CD4-positive, alpha-beta T cell treated with Interleukin-17A for 1 hour (primary cell): ENCODE data around the gene FAM83D.

Source experiments
- DNase-seq: peaks from one replicate; pipeline ENCODE4 v3.0.0-alpha.2; 2020

Gene FAM83D

DNA sequence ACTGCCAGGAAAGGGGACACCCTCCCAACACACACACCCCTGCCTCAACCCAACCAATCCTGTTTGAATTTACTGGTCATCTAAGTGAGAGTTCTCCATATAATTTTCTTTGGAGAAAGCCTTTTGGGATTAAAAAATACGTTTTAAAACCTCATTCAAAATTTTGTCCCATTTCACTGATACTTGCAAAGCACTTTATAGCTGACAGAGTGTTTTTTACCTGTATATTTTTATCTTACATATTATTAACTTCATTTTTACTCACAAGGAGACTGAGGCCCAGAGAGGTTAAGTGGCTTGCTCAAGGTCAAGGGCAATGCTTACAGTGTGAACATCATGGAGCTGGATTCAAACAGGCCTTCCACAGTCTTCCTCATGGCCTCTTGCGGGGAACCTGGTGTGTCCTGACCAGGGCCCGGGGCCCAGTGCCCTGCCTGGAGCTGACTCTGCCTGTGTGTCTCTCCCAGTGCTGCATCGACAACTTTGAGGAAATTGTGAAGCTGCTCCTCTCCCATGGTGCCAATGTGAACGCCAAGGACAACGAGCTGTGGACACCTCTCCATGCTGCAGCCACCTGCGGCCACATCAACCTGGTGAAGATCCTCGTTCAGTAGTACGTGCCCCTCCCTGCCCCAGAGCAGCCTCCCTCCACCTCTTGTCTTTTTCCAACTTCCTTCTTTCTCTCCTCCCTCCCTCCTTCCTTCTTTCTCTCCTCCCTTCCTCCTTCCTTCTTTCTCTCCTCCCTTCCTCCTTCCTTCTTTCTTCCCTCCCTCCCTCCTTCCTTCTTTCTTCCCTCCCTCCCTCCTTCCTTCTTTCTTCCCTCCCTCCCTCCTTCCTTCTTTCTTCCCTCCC, 30.9 kb upstream of the FAM83D start:
- no peak for DNase-seq

DNA sequence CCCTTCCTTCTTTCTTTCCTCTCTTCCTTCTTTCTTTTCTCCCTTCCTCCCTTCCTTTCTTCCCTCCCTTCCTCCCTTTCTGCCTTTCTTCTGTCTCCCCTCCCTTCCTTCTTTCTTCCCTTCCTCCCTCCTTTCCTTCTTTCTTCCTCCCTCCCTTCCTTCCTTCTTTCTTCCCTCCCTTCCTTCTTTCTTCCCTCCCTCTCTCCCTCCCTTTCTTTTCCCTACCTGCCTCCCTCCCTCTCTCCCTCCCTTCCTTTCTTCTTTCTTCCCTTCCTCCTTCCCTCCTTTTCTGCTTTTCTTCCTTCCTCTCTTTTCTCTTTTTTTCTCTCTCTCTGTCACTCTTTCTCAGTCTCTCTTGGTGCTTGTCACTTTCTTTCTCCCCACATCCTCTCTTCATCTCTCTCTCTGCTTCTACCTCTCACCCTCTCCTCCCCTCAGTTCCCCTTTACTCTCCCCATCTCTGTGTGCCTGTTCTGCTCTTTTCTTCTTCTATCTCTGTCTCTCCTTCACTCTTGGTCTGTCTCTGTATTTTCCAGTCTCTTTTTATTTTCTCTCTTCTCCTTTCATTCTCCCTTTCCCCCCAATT, 30.1 kb upstream of the FAM83D start:
- DNase-seq: no peak

DNA sequence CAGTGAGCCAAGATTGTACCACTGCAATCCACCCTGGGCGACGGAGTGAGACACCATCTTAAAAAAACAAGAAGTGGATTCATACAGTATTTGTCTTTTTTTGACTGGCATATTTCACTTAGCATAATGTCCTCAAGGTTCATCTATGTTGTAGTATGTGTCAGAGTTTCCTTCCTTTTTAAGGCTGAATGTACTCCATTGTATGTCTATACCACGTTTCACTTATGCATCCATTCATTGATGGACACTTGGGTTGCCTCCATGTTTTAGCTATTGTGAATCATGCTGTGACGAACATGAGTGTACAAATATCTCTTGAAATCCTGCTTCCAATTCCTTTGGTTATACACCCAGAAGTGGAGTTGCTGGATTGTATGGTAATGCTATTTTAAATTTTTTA, 28.9 kb upstream of the FAM83D start:
- DNase-seq: no peak

- no peak for DNase-seq
Measured at GRCh38 chr20:38900606-38901005, 25.6 kb upstream of the FAM83D start.

GRCh38 chr20:38902601-38903000, 23.6 kb upstream of the FAM83D start:
- DNase-seq: no peak

DNA sequence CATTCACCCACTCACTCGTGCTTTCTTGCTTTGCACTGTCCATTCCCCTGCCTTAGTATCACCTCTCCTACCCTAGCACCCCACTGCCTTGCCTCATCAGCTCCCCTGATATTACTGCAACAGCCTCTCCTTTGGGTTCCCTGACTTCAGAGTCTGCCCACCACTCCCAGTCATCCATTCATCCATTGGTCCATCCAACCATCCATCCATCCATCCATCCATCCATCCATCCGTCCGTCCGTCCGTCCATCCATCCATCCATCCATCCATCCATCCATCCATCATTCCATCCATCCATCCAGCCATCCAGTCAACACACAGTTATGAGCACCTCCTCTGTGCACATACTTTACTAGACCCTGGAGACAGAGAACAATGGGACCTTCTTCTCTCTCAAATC, 22.9 kb upstream of the FAM83D start:
- no peak for DNase-seq

GRCh38 chr20:38905375-38905774, 20.8 kb upstream of the FAM83D start:
- no peak for DNase-seq

GRCh38 chr20:38907918-38908677, 18.1 kb upstream of the FAM83D start:
- no peak for DNase-seq

DNA sequence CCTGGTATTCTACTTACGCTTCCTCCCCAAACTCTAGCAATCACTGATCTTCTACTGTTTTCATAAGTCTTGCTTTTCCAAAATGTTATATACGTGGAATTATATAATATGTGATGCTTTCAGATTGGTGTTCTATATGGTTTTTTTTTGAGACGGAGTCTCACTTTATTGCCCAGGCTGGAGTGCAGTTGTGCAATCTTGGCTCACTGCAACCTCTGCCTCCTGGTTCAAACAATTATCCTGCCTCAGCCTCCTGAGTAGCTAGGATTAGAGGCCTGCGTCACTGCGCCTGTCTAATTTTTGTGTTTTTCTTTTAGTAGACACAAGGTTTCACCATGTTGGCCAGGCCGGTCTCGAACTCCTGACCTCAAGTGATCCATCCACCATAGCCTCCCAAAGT, 10.9 kb upstream of the FAM83D start:
- DNase-seq: no peak

DNA sequence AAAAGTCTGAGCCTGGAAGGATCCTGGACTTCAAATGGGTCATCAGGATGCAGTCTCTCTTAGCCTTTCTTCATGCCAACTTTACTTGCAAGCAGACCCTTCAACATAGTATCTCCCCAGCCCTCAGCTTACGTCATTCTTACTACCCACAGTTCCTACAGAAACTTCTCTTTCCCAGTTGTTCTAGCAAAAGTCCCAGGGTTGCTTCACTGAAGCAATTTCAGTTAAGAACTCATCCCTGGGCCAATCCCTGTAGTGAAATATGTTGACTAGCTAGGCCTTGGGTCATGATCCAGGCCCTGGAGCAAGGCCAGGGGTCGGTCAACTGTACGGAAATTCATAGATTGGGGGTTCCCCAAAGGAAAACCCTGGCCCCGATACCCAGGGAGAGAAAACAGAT, 8.6 kb upstream of the FAM83D start:
- DNase-seq: no peak

DNA sequence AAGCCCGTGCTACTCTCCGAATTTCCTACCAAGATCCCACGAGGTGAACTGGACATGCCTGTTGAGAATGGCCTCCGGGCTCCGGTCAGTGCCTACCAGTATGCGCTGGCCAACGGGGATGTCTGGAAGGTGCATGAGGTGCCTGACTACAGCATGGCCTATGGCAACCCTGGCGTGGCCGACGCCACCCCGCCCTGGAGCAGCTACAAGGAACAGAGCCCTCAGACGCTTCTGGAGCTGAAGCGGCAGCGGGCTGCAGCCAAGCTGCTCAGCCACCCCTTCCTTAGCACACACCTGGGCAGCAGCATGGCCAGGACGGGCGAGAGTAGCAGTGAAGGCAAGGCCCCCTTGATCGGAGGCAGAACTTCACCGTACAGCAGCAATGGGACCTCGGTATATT, 8.0 kb upstream of the FAM83D start:
- DNase-seq: no peak

DNA sequence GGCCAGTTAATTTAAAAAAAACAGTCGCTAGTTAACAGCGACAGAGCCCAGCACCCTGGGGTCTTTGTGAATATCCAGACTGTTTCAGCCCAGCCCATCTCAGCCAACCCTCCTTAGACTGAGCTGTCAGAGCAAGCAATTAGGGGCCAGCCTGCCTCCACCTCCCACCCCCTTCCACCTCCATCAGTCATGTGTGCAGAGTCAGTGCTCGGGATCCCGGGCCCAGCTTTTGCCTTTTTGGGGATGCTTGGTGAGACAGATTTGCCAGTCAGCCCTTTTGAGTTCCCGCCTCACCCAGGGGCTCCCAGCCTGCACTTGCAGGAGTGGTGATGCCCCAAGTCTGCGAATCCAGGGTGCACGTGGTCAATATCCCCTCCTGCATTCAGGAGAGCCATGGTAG, 6.5 kb upstream of the FAM83D start:
- DNase-seq: no peak

DNA sequence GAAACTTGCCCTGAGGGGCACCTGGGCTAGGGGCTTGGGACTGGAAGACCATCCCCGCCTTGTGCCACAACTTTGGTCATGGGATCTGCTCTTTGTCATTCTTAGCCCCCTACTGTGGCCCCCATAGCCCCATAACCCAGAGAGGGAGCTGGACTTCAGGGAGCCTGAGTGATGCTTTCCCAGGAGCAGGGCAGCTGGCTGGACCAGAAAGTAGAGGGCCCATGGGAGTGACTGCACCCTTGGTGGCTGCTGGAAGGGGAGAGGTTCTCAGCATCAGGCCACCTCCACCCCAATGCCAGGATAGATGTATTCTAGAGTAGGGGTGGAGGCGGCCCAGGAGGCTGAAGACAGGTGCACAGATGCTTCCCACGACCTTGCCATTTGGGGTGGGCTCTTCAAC, 5.8 kb upstream of the FAM83D start:
- DNase-seq: no peak

DNA sequence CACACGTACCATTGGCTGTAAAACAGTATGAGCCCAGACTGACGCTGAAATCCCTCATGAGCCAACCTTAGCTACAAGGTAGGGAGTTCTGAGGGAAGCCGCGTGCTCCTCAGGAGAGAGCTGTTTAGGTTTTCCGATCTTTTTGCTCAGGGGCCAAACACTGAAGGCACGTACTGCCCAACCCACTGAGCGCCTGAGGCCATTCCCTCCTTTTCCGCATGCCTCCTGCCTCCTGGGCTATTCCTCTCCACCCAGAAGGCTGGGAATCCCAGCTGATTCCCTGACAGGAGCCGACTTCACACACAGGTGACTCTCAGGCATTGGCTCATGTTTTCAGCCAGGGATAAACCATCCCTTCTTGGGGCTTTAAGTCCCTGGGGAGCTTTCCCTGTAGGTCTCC, 5.4 kb upstream of the FAM83D start:
- no peak for DNase-seq

- no peak for DNase-seq
Measured at GRCh38 chr20:38924718-38925117, 1.5 kb upstream of the FAM83D start.

- DNase-seq: no peak
Measured at GRCh38 chr20:38926934-38927616, 858 bp downstream of the FAM83D start.

GRCh38 chr20:38927902-38928578, 1.8 kb downstream of the FAM83D start:
- no peak for DNase-seq

- no peak for DNase-seq
Measured at GRCh38 chr20:38930242-38930569, 4.0 kb downstream of the FAM83D start.

DNA sequence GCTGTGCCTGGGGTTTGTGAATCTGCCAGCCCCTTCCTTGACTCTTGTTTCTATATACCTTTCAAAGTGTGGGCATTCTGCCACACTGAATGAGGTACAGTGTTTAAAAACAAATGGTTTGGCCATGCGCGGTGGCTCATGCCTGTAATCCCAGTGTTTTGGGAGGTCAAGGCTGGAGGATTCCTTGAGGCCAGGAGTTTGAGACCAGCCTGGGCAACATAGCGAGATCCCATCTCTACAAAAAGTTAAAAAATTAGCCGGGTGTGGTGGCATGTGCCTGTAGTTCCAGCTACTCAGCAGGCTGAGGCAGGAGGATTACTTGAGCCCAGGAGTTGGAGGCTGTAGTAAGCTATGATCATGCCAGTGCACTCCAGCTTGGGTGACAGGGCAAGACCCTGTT, 5.8 kb downstream of the FAM83D start:
- DNase-seq: no peak

DNA sequence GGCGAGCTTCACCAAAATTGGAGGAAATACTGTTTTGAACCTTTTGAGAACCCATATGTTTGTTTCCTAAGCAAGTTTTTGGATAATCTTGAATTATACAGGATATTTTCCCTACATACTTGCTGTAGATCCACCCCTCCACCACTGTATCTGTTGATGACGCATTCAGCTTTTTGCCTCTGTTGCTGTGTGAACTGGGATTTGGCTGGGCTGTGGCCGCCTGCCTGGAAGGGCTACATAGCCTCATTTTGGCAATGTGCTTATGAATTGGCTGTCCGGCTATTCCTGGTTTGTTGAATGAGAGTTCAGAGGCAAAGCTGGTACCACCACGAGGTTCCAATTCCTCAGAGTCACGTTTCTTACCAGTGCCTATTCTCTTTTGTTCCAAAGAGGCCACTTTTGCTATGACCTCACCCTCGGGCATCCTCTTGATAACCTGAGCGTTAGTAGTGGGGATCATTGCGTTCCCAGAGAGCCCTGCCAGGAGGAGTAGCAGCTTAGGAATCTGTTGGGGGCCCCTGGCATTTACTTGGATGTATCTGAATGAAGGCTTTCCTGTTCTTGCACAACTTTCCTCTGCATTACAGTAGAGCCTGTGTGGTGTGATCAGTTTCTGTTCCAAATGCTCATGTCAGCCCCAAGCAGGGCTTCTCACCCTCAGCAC, 6.4 kb downstream of the FAM83D start:
- DNase-seq: no peak

GRCh38 chr20:38934530-38934929, 8.3 kb downstream of the FAM83D start:
- DNase-seq: no peak

- no peak for DNase-seq
Measured at GRCh38 chr20:38935285-38935684, 9.1 kb downstream of the FAM83D start.
